HG03558 (cell line): ENCODE measurements around the gene DUSP12.
"Not testable (repeated sequence)": the region's sequence is repeated elsewhere in the genome, so short reads cannot be mapped to it uniquely, and the experiment has no call there.

Source experiments
- ATAC-seq: cut with Tn5 transposase; IDR thresholded peaks from one replicate; pipeline ENCODE4 v1.9.1; 2021; ENCODE audit warnings: moderate number of reproducible peaks; ENCODE audit not compliant: unreplicated experiment; ENCODE audit errors: extremely low read depth

DUSP12 gene

DNA sequence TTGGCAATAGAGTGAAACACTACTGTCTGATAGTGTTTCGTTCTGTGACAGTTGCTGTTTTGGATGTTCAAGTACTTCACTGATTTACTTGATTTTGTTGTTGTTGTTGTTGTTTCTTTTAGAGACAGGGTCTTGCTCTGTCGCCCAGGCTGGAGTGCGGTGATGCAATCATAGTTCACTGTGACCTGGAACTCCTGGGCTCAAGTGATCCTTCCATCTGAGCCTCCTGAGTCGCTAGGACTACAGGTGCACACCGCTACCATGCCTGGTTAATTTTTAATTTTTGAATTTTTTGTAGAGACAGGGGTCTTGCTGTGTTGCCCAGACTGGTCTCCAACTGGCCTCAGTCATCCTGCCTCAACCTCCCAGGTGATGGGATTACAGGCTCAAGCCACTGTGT is 18.9 kb downstream of the DUSP12 start:
- no peak for ATAC-seq

DNA sequence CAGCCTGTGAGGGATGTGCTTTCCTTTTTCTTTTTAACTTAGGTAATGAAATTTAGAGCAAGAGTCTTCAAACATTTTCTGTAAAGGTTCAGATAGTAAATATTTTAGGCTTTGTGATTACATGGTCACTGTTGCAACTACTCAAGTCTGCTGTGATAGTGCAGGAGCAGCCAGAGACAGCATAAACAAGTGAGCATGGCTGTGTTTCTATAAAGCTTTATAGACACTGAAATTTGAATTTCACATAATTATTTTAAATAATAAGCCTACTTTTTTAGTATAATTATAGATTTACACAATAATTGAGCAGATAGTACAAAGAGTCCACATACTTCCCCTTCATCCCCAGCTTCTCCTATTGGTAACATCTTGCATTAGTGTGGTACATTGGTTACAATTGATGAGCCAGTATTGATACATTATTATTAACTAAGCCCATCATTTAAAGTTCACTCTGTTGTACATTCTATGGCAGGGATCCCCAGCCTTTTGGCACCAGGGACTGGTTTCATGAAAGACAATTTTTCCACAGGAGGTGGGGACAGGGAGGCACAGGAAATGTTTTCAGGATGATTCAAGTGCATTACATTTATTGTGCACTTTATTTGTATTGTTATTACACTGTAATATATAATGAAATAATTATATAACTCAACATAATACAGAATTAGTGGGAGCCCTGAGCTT is 19.5 kb downstream of the DUSP12 start:
- ATAC-seq = no peak

DNA sequence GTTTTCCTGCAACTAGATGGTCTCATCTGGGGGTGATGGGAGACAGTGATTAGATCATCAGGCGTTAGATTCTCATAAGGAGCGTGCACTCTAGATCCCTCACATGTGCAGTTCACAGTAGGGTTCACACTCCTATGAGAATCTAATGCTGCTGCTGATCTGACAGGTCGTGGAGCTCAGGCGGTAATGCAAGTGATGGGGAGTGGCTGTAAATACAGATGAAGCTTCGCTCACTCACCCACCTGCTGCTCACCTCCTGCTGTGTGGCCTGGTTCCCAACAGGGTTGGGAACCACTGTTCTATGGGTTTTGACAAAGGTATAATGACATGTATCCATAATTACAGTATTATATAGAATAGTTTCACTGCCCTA is 20.1 kb downstream of the DUSP12 start:
- ATAC-seq = not testable (repeated sequence)

DNA sequence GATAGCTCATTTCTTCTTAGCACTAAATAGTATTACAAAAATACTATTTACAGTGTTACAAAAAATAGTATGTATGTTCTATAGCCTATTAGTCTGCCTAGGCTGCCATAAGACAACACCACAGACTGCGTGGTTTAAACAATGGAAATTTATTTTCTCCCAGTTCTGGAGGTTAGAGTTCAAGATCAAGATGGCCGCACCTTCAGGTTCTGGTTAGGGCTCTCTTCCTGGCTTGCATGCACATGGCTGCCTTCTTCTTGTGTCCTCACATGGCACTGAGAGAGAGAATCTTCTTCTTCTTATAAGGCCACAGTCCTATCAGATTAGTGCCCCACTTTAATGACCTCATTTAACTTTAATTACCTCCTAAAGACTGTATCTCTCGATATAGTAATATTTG is 20.7 kb downstream of the DUSP12 start:
- ATAC-seq = no peak

DNA sequence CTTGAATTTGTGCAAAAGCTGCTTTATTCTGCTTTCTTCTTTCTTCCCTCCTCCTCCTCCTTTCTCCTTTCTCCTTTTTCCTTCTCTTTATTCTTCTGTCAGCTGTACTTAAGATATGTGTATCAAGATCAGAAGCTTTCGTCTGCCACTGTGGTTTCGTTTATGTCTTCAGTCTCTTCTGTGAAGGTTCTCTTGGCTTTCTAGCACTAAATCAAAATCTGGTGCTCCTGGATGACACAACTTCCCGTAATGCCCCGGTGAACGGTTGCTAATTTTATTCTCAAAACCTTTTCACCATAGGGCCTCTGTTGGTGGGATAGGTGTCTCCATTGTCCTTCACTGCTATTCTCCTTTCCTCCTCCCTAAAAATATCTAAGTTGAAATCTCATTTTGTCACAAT is 21.6 kb downstream of the DUSP12 start:
- no peak for ATAC-seq

DNA sequence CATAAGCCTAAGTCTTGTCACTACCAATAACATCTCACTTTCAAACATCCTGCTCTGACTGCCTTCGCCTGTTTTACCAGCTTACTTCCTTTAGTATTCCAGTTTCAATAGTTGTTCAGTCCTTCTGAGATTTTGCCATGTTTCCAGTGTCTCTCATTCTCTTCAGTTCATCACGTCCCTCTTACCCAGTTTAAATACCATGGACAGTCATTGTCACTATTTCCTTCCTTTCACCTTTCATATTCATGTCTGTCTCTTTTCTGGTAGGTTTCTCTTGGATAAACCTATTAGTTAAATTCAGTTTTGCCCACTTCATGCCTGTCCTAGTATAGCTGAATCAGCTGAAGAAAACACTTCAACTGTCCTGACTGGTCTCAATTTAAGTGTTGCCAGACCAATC is 22.4 kb downstream of the DUSP12 start:
- ATAC-seq = no peak

DNA sequence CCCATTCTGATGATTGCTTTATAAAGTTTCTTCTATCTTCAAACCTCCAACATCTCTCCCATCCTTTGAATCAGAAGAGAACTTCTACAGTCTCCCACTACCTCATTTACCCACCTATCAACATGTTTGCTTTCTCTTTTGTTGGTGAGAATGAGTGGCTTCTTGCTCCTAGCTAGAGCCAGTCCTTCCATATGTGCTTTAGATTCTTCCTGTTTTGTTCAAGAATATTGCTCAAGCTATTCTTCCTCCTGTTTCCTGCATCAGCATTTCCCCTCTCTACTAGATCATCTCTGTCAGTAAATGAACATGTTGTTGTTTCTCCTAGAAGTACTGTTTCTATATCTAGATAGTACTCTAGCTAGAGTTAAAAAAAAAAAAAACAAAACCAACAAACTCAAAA is 22.8 kb downstream of the DUSP12 start:
- ATAC-seq = no peak

DNA sequence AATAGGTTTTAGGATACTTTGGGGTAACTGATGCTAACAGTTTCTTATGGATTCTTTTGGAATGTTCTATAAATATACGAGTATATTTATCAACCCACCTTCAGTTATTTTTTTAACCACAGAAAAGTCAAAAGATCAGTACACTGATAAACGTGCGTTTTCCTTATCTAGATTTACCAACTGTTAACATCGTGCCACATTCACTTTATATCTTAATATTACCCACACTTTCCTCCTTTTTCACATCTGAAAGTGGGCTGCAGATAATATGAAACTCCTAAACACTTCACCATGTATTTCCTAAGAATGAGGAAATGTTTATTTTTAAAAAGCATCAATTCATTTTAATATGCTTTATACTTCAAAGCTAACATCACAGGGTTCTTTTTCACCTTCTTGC is 24.2 kb downstream of the DUSP12 start:
- ATAC-seq = no peak

DNA sequence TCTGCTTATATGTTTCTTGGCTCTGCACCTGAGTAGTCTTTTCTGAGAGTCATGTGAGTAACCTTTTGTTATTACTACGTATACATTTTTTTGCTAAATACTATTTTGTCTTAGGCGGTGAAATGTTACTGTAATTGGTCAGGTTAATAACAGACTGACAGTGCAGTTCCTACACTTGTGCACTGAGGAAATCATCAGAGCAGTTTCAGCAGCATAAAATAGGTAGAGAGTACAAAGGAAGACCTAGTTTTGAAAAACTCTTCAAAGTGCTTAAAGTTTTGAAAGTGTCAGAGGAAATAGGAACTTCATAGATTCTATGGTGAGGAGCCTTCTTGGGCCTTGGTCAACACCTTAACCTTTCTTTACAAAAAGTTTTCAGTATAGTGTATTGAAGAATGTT is 27.7 kb downstream of the DUSP12 start:
- ATAC-seq = no peak

DNA sequence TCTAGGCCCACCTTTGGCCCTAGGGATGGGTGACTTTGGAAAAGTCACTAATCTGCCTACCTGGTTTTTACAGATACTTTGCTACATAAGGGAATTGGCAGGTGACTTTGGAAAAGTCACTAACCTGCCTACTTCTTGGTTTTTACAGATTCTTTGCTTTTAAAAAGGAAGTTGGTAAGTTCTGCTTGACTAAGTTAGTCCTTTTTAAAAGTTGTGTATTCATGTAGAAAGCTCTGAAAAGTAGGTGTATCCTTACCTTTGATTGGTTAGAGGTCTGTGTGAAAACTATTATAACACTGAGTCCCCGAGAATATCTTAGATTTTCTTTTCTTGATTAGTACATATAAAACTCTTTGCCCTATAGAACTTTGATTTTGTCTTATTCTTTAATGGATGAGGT is 28.9 kb downstream of the DUSP12 start:
- ATAC-seq = no peak

DNA sequence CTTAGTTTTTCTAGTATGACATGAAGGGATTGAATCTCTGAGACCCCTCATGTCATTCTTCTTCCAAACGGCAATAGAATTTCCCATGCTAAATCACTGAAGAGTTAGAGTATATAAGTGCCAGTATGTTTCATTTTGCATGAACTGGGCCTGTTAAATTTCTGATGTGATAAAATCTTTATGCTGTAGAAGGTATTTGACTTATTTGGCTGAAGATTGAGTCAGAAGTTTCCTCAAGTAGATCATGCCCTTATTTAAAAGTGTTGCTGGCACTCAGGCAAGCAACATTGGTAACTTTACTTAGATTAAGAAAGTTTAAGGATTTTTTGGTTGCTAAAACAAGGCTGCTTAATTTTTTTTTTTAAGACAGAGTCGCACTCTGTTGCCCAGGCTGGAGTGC is 29.8 kb downstream of the DUSP12 start:
- no peak for ATAC-seq

DNA sequence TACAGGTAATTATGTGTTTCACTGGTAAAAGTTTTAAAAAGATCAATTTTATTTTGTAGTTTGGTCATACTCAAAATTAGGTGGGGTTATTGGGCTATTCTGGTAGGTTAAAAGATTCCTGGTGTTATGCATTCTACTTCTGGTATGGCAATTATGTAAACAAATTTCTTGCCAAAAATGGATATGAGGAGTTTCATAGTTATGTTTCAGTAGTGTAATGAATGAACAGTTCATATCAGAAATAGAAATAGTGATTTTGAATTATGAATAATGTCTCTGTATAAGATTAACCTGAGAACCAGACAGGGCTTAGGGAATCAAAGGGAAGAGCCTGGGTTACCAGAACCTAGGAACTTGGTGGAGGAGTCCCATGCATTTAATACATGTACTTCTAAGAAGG is 32.4 kb downstream of the DUSP12 start:
- peak; percentile 70 for ATAC-seq

DNA sequence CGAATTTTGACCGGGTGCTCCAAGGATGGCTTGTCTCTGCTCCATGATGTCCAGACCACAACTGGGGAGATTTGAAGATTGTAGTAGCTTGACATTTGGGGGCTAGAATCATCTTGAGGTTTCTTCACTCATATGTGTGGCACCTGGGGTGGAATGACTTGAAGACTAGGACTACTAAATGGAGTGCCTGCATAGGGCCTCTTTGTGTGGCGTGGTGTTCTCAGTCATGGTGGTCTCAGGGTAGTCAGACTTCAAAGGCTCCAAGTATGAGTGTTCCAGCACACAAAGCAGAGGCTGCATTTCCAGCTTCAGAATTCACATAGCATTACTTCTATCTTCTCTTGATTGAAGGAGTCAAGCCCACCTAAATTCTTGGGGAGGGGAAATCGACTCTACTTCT is 33.3 kb downstream of the DUSP12 start:
- no peak for ATAC-seq

DNA sequence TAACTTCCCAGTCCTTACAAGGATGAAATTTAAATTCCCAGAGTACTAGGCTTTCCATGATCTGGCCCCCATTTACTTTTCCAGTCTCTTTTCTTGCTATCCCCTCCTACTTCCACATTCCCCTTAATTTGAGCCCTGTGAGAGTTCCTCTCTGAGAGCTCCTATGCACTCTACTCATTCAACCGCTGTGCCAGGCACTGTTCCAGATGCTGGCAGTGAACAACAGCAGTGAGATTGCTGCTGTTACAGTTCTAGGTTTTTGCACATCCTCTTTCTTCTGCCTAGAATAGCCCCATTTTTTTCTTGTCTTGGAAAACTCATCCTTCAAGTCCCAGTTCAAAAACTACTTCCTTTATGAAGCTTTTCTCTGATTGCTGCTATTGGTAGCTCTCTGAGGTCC is 35.4 kb downstream of the DUSP12 start:
- no peak for ATAC-seq

DNA sequence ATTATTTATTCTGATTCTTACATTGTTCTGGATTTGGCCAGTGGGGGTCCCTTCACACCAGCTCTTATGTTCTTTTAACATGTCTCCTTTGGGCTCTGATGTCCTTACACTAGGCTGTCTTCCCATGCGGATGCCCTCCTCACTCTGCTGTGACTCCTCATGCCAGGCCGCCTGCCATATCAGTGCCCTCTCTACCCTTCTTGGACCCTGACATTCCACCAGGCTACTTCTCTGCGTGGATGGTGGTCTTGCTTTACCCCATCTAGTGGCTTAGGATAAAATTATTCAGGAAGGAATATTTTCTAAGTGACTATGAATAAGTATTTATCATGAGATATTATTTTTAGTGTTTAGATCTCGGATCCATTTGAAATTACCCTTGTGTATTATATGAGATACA is 37.8 kb downstream of the DUSP12 start:
- ATAC-seq = no peak

DNA sequence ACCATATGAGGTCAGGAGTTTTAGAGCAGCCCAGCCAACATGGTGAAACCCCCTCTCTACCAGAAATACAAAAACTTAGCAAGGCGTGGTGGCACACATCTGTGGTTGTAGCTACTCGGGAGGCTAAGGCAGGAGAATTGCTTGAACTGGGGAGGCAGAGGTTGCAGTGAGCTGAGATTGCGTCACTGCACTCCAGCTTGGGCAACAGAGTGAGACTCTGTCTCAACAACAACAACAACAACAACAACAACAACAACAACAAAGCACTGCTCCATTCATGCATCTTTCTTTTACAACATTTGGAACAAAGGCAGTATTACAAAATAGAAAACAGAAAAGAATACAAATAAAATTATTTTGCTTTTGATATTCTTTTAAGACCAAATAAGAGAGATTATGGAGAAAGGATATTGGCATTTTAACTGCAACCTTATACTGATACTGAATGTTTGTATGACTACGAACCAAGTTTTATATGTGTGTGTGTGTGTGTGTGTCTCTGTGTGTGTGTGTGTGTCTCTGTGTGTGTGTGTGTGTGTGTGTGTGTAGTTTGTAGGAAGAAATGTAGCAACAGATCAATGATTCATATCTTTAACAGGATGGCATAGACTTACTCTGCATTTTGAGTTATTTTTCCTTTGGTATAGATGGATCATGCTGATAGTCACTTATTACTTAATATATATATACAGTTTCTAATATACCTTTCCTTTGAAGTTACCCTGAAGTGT is 41.2 kb downstream of the DUSP12 start:
- no peak for ATAC-seq

DNA sequence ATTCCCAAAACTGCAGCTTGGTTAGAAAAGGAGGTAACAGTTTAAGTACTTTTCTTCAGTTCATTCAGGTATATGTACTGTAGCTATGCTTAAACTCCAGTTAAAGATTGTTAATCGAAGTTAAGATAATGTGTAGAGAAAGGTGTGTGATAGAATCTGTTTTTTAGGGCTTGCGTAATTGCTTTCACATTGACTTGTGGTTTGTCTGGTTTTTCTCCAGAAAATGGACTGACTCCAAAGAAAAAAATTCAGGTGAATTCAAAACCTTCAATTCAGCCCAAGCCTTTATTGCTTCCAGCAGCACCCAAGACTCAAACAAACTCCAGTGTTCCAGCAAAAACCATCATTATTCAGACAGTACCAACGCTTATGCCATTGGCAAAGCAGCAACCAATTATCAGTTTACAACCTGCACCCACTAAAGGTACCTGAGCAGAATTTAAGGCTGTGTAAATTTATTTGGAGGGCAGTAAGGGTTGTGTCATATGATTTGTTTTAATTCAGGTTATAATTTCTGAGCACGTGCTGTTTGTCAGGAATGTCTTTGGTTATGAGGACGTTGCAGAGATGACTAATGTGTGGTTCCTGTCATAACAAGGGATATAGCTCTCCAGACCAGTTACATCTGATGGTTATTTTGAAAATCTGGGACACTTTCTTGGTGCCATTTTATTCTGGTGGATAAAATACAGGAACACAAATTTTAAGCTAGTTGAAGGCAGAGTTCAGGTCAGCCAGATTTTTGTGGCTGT is 42.5 kb downstream of the DUSP12 start:
- ATAC-seq = no peak

DNA sequence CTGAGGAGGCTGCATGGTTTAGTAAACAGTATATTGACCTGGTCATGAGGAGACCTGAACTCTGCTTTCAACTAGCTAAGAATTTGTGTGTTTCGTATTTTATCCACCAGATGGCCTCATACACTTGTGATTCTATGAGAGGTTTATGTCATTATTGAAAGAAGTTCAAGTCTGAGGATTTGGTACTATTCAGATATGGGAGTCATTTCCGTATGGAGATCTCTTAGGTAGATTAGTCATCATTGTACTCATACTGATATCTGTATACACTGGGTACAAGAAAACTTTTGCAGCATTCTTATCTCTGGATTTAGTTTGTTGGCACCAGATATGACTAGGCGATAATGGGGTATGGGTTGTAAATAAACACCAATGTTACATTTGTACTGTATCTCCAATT is 43.2 kb downstream of the DUSP12 start:
- peak; percentile 60 for ATAC-seq

DNA sequence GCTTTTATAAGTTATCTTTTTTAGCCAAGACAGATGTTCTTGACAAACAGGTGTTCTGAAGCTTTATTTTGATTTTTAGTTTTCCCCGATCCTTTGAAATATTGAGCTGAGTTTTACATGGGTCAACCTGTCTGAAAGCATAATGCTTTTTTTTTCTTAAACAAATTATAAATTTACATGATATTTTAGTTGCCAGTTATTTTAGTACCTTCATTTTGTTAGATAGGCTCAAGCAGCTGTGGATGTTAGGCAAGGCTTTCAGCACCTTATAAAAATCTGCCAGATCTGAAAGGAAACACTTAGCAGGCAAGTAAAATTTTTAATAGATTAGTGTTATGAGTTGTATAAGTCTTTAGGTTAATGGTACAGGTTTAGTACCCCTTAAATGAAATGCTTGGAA is 50.2 kb downstream of the DUSP12 start:
- ATAC-seq = no peak

DNA sequence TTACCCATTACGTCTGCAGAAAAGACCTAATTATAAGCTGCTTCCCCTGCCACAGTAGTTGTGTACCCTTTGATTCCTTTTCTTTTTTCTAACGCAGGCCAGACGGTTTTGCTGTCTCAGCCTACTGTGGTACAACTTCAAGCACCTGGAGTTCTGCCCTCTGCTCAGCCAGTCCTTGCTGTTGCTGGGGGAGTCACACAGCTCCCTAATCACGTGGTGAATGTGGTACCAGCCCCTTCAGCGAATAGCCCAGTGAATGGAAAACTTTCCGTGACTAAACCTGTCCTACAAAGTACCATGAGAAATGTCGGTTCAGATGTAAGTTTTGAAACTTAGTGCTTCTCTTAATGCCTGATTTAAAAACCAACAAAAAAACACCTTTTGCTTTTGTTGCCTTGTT is 52.4 kb downstream of the DUSP12 start:
- ATAC-seq = no peak

DNA sequence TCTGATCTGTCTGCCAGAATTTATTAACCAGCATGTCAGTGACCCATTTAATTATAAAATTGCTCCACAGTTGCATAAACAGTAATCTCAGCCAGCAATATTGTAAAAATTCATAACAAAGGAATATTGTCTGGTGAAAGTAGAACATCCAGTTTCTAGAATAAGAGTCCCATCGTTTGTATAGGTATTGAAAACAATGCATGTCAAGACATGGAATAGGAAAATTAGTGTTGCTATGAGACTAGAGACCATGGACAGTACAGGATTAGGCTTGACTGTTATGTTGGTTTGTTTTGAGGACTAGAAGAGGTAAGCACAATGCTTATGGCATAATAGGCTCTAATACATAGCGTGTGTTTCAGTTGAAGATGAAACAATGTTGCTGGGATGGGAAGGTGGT is 53.6 kb downstream of the DUSP12 start:
- ATAC-seq = no peak
